Middle frontal gyrus (tissue), 1 donor: Measurements from ENCODE around the gene NETO2.
"Not testable (repeated sequence)": the region's sequence is repeated elsewhere in the genome, so short reads cannot be mapped to it uniquely, and the experiment has no call there.

ENCODE experiments used
- DNase-seq: peaks from one replicate; pipeline ENCODE4 v3.0.0-alpha.2; 2015; ENCODE audit warnings: low spot score; ENCODE audit errors: extremely low spot score

NETO2 gene

GRCh38 chr16:47065766-47066688 lies 77.7 kb downstream of the NETO2 start:
- no peak for DNase-seq

DNA sequence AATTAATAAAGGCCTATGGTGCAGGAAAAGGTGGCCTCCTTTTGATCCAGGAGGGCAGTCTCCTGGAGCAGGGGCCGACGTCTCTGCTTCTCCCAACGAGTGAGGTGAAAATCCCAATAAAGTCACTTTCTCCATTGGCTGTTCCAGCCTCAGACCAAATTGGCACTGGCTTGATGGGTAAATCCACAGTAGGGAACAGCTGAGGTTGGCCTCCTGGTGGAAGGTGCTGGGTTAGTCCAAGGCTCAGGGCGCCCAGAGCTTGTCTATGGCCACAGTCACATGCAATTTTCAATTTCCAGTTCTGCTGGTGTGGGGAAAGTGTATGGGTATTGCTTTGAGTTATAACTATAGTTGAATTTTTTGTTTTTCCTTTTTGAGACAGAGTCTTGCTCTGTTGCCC lies 79.0 kb downstream of the NETO2 start:
- DNase-seq: no peak

- DNase-seq: no peak
Measured at GRCh38 chr16:47063011-47063724, 80.6 kb downstream of the NETO2 start.

DNA sequence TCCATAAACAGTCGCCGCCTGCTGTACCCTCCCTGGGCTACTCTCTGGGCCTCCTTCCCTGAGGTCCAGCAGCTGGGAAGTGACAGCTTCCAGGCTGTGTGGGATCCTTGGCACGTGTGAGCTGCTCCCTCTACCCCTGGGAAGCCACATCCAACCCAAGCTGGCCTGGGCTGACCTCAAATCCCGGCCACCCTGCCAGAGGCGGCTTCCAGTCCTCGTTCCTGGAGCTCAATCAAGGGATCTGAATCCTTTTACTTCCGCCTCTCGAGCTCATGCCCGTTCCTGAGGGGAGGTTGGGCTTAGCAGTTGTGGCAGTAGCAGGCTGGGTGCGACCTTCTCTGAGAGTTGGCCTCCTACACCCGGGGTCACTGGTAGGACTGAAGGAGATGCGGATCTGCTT lies 82.5 kb downstream of the NETO2 start:
- no peak for DNase-seq

DNA sequence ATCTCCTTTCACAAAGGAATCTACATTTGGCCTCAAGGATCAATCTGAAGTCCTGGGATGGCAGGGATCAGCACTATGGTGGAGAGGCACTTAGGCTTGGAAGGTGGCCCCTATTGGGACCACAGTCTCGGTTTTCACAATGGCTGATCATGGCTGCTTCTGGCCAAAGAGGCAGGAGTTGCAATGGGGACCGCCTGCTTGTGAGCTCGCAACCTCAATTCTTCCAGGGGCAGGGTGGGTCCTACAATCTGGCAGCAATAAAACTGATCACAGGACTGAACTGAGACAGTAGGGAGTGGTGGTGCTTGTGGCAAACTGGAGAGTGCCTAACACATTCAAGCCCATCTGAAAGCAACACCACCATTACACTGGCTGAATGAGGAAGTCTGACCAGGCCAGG lies 83.1 kb downstream of the NETO2 start:
- no peak for DNase-seq

GRCh38 chr16:47059991-47060390 lies 83.8 kb downstream of the NETO2 start:
- no peak for DNase-seq

- not testable (repeated sequence) for DNase-seq
Measured at GRCh38 chr16:47059130-47059529, 84.6 kb downstream of the NETO2 start.

GRCh38 chr16:47058295-47059086 lies 85.3 kb downstream of the NETO2 start:
- no peak for DNase-seq

- no peak for DNase-seq
Measured at GRCh38 chr16:47057630-47057993, 86.1 kb downstream of the NETO2 start.

DNA sequence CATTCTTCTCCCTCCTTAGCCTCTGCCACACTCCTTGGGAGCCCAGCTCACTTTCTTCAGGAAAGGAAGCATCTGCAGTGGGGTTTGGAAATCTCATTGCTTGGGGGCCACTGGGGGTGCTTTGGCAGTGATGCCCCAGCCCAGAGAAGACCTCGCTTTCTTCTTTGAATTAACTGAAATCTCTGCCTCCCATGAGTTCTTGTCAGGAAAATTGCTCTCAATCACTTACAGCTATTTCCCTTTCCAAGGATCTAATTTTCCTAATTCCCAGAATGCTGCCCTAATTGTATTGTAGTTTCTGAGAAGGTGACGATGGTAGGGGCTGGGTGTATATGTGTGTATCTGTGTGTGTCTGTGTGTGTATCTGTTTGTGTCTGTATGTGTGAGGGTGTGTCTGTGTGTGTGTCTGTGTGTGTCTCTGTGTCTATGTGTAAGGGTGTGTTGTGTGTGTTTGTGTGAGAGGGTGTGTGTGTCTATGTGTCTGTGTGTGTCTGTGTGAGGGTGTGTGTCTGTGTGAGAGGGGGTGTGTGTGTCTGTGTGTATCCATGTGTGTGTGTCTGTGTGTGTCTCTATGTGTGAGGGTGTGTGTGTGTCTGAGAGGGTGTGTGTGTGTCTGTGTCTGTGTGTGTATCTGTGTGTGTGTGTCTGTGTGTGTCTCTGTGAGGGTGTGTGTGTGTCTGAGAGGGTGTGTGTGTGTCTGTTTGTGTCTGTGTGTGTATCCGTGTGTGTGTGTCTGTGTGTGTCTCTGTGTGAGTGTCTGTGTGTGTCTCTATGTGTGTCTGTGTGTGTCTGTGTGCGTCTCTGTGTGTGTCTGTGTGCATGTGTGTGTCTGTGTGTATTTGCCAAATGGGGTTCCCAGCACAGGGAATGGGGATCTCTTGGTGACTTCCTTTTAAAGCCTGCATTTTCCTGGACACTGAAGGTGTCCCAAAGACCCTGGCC lies 86.8 kb downstream of the NETO2 start:
- DNase-seq: no peak

- not testable (repeated sequence) for DNase-seq
Measured at GRCh38 chr16:47056061-47056460, 87.7 kb downstream of the NETO2 start.

- no peak for DNase-seq
Measured at GRCh38 chr16:47055136-47055885, 88.4 kb downstream of the NETO2 start.

DNA sequence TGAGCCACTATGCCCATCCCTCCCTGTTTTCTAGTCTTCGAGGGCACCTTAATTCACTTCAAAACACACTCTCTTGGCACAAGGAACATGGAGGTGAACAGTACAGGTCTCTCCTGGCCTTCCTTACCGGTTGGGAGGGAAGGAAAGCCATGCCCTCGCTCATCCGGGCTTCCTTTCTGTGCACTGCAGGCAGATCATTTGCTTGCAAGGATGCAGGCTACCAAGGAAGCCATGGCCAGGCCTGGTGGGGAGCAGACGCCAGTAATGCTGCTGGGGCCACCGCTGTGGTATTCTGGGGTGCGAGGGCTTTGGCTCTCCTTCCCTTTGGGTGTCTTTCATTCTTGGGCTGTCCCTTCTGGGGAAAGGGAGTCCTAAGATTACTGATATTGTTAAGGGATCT lies 89.4 kb downstream of the NETO2 start:
- DNase-seq: no peak

- DNase-seq: no peak
Measured at GRCh38 chr16:47053895-47054294, 89.8 kb downstream of the NETO2 start.

- no peak for DNase-seq
Measured at GRCh38 chr16:47052666-47053640, 90.8 kb downstream of the NETO2 start.

- no peak for DNase-seq
Measured at GRCh38 chr16:47051031-47051430, 92.7 kb downstream of the NETO2 start.

DNA sequence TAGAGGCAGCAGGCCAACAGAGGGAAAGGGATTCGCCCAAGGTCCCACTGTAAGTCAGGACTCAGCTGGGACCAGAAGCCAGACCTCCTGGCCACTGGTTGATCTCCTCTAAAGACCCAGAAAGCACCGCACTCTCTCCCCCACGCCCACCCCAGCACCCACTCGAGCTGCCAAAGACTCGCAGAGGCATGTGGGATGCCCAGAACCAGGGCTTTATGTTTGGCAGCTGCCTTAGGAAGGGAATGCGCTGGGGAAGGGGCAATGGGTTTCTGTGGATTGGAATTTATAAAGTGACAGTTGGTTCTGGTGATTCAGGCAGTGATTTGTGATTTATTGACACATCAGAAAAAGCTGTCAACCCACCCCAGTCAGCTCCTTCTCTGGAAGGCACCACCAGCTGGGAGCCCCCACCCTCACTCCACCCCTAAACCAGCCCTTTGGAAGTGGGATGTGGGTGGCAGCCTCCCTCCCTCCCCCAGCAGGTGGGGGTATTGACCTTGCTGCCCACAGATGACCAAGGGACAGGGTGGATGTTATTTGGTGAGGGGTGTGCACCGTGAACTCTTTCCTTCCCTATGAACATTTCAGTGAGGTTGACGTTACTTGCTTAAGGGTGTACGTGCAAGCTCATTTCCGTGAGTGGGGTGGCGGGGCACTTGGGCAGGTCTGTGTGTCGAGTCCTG lies 93.7 kb downstream of the NETO2 start:
- DNase-seq: no peak

GRCh38 chr16:47047524-47048203 lies 96.1 kb downstream of the NETO2 start:
- no peak for DNase-seq
